HG03064 (cell line): ENCODE data around the gene TRPM1.

Experiments
- ATAC-seq: cut with Tn5 transposase; IDR thresholded peaks from one replicate; pipeline ENCODE4 v1.9.1; 2021; ENCODE audit warnings: low read depth; ENCODE audit not compliant: unreplicated experiment

The TRPM1 gene

GRCh38 chr15:31086344-31086743, 15.2 kb downstream of the TRPM1 start:
- ATAC-seq, result no peak

DNA sequence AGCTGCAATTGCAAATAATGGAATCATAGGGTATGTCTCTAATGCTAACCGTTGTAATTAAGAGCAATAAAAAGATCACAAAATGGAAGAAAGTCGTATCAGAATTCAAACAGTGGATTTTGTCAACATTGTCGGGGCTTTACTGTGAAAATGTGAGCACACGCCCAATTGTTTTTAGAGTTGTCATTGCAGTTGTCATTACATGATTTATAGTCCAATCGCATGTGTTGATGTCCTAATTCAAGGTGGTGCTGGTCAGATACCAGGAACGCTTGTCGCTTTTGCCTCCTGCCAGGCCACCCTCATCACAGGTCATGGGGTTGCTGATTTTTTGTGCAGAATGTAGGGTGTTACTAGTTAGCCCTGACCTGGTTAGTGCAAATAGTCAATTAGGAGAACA, 16.2 kb downstream of the TRPM1 start:
- ATAC-seq, result no peak

GRCh38 chr15:31084176-31084575, 17.3 kb downstream of the TRPM1 start:
- ATAC-seq, result no peak

- no peak for ATAC-seq
Measured at GRCh38 chr15:31083370-31083780, 18.1 kb downstream of the TRPM1 start.

- no peak for ATAC-seq
Measured at GRCh38 chr15:31082771-31083369, 18.7 kb downstream of the TRPM1 start.

DNA sequence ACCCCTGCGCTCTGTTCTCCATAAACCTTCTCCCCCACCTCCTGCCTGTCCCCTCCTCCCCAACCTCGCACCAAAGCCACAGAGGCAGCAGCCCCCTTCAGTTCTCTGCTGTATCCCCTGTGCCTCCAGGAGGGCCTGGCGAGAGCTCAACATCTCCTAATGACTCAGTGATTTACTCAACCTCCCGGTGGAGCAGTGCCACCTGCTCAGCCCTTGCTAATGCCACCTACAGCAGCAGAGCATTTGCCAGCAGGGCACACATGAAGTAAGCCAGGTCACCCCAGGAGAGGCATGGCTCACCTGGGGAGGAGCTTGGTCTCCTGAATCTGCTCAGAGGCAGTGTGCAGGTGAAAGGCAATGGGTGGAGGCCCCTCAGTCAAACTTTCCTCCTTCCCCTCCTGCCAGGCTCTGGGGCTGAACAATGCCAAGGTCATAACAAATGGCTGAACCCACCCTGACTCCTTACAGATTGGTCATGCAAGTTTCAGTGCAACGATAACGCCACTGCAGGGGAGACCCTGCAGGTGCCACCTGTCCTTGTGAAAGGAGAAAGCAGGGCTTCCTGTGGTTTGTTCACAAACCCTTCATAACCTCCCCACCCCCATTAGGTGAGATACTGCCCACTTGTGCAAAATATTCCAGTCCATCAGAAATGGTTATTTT, 19.8 kb downstream of the TRPM1 start:
- ATAC-seq, result no peak

DNA sequence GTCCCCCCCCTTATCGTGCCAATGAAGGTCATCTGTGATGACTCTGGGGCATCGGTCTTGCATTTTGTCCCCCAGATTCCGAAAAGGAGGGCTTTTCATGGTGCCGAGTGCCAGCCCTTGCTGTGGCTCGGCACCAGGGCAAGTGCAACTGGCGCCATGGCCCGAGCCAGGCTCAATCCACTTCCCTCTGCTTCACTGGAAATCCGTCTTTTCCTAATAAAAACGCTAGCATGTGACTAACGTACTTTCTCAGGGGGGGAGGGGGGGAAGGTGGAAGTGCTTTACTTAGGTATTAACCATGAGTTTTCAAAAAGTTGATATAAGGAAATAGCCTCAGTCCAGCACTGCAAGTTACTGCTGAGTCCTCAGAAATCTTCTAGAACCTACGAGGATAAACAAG, 20.5 kb downstream of the TRPM1 start:
- no peak for ATAC-seq

- no peak for ATAC-seq
Measured at GRCh38 chr15:31080591-31081014, 20.9 kb downstream of the TRPM1 start.

DNA sequence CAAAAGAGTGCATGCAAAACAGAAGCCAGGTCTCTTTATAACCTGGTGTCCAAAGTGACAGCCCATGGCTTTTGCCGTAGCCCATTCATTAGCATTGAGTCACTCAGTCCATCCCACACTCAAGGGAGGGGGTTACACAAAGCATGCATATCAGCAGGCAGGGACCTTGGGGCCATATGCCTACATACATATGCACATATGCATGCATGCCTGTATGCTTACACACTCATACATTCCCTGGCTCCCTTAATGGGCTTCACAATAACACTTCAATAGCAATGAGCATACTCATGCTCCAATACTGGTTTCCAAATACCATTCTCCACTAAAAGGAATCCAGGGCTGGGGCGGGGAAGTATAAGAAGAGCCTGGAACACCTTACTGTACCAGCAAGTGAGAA, 22.0 kb downstream of the TRPM1 start:
- ATAC-seq, result no peak

DNA sequence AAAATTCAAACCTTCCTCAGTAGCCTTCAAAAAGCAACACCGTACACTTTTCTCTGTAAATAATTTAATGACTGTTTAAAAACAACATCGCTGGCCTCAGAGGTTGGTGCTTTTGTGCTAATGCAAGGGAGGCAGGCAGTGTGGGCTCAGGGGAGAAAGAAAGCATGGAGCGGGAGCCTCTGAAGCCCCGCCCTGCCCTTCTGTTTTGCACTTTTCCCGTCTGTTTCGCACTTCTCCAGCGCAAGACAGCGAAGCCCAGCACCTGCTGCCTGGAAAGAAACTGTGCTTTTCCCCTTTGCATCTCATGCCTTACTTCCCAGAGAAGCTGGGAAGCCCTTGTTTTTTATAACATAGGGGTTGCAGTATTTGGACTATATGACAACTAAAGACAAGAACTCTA, 23.1 kb downstream of the TRPM1 start:
- no peak for ATAC-seq

- no peak for ATAC-seq
Measured at GRCh38 chr15:31077941-31078340, 23.6 kb downstream of the TRPM1 start.

DNA sequence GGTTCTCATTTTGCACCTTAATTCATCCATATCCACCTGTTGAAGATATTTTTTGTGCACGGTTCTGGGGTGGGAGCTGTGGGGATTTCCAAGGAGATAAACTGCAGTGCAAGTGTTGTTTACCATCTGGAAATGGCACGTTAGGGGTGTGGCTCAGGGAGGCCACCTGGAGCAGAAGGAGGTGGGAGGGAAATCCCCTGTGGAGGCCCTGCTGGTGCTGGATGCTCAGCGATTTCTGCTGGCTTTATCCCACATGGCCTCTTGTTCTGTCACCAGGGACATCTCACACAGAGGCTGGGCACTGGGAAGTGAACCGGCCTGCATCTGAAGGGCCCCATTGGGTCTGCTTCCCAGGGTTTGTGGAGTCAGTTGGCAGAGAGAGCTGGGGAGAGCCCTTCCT, 24.3 kb downstream of the TRPM1 start:
- ATAC-seq, result no peak

GRCh38 chr15:31074321-31074720, 27.2 kb downstream of the TRPM1 start:
- no peak for ATAC-seq

- no peak for ATAC-seq
Measured at GRCh38 chr15:31070867-31071266, 30.7 kb downstream of the TRPM1 start.

GRCh38 chr15:31069360-31070000, 32.0 kb downstream of the TRPM1 start:
- no peak for ATAC-seq

GRCh38 chr15:31067890-31068603, 33.5 kb downstream of the TRPM1 start:
- ATAC-seq, result no peak

- no peak for ATAC-seq
Measured at GRCh38 chr15:31065824-31066223, 35.7 kb downstream of the TRPM1 start.

DNA sequence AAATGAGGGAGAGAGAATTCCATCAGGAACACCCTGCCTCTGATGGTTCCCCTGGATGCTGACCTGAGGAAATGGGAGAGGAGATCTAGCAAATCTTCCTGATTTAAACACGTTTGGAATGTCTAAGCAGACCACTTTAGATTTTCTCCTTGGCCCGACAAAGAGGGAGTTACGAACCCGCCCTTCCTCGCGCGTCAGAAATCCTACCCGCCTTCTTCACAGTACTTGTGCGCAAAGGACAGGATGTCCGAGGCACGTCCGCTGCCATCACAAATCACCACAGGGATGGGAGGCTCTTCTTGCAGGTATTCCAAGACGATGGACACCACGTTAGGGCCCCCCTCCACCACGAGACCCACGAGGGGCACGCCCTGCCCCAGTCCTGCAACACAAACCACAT, 38.6 kb downstream of the TRPM1 start:
- ATAC-seq, result no peak

GRCh38 chr15:31062310-31062847, 39.1 kb downstream of the TRPM1 start:
- ATAC-seq, result no peak

- no peak for ATAC-seq
Measured at GRCh38 chr15:31060429-31061140, 40.9 kb downstream of the TRPM1 start.
